ENCODE data around the gene TOMM40. TPM values are rescaled to one million over a fixed set of nuclear protein-coding genes. Genes with fewer than 3 reads are reported as not detected.

Gene TOMM40
- total and polyA plus RNA-seq, 2 of the 13 experiments (the other 11 are each of a cell fraction or from before 2014, with no cell fraction given) = 72.0 to 110 TPM

GRCh38 chr19:44947041-44947581 is 56.1 kb downstream of the TOMM40 start (continued):
- TF ChIP-seq E2F1 (CRISPR knock-in tag; IDR thresholded peaks at IDR 0.05) = no peak
- TF ChIP-seq ZMYM2 (CRISPR knock-in tag; IDR thresholded peaks at IDR 0.05) = no peak
- TF ChIP-seq RBFOX2 (IDR thresholded peaks at IDR 0.05; ENCODE audit: low read depth, low read length) = no peak; the same call in none of the 2 replicates
- 0 out of 2 replicates have a peak, but pooled peaks have one; percentile 35 for TF ChIP-seq TARDBP (CRISPR knock-in tag; IDR thresholded peaks at IDR 0.05)
- TF ChIP-seq ZFY (CRISPR knock-in tag; IDR thresholded peaks at IDR 0.05) = peak; percentile 32; the same call in 1 of the 2 replicates
- TF ChIP-seq ELF1 (CRISPR knock-in tag; IDR thresholded peaks at IDR 0.05) = peak; percentile 75
- no peak for TF ChIP-seq ZNF768 (CRISPR knock-in tag; IDR thresholded peaks at IDR 0.05)
- no peak for TF ChIP-seq MXD3 (CRISPR knock-in tag; IDR thresholded peaks at IDR 0.05)
- no peak for TF ChIP-seq ZNF761 (CRISPR knock-in tag; conservative IDR thresholded peaks at IDR 0.05)
- TF ChIP-seq SNRNP70 (IDR thresholded peaks at IDR 0.05; ENCODE audit: low read depth, low read length) = no peak
- TF ChIP-seq AFF4 (CRISPR knock-in tag; IDR thresholded peaks at IDR 0.05) = peak; percentile 69; the same call in 1 of the 2 replicates
- no peak for TF ChIP-seq ZNF264 (CRISPR knock-in tag; IDR thresholded peaks at IDR 0.05)
- no peak for TF ChIP-seq THAP11 (CRISPR knock-in tag; IDR thresholded peaks at IDR 0.05)
- no peak for TF ChIP-seq GTF2F1 (IDR thresholded peaks at IDR 0.05; ENCODE audit: low read length)
- no peak for TF ChIP-seq JUND (CRISPR knock-in tag; IDR thresholded peaks at IDR 0.05)
- TF ChIP-seq ARNT (IDR thresholded peaks at IDR 0.05) = no peak
- TF ChIP-seq CTCF (CRISPR knock-in tag; IDR thresholded peaks at IDR 0.05) = no peak
- 0 out of 2 replicates have a peak, but pooled peaks have one; percentile 20 for TF ChIP-seq ZNF362 (CRISPR knock-in tag; IDR thresholded peaks at IDR 0.05; ENCODE audit: borderline replicate concordance)
- TF ChIP-seq ARID2 (CRISPR knock-in tag; IDR thresholded peaks at IDR 0.05; ENCODE audit: borderline replicate concordance) = no peak
- no peak for TF ChIP-seq NFATC3 (CRISPR knock-in tag; IDR thresholded peaks at IDR 0.05)
- no peak for TF ChIP-seq ZNF292 (CRISPR knock-in tag; IDR thresholded peaks at IDR 0.05; ENCODE audit: borderline replicate concordance, low read depth)
- peak; percentile 7; the same call in 1 of the 2 replicates for TF ChIP-seq ZNF263 (CRISPR knock-in tag; IDR thresholded peaks at IDR 0.05)
- TF ChIP-seq ZNF136 (CRISPR knock-in tag; IDR thresholded peaks at IDR 0.05; ENCODE audit: low read depth) = no peak
- TF ChIP-seq SPEN (CRISPR knock-in tag; IDR thresholded peaks at IDR 0.05; ENCODE audit: low read depth) = no peak

All from HepG2 (cell line).